Stimulated activated CD8-positive, alpha-beta memory T cell treated with anti-CD3 and anti-CD28 coated beads, Interleukin-15, amount 100 ng/mL, for 24 hours (primary cell): ENCODE data around the gene CCNL1.

Experiments used
- DNase-seq: peaks from one replicate; pipeline ENCODE4 v3.0.0-alpha.2; 2020; ENCODE audit warnings: low read depth

CCNL1 gene

DNA sequence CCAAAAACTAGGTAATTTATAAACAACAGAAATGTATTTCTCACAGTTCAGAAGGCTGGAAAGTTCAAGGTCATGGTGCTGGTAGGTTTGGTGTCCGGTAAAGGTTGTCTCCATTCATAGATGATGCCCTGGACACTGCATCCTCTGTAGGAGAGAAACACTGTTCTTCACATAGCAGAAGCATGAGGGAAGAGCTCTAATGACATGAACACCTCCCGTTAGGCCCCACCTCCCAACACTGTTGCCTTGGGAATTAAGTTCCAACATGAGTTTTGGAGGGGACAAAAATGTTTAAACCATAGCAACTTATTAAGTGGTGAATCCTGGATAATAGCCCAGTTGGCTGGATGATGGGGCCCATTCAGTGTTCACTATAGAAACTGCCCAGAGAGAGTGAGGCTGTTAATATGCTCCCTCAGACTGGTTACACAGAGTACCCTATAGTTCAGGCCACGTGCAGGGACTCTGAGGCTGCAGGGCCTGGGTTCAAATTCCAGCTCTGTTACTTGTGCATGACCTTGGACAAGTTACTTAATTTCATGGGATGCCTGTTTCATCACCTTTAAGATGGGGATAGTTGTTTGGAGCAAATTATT is 37.0 kb downstream of the CCNL1 start:
- DNase-seq, result no peak

DNA sequence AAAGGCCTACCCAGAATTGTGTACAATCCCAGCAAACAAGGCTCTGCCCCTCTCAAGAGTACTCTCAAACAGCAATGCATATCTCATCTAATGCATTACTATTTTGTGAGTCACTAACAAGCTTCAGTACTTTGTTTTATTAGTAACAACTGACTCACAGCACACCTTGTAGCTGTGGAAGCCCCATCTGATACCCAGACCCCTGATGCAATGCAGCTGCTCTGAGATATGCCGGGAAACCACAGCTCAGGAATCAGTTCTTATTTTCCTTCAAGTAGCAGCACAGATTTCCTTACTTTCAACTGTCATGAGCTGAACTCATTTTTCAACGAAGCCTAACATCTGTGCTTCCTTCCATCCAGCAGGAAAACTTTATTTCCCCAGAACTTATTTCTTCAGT is 37.8 kb downstream of the CCNL1 start:
- DNase-seq, result no peak

DNA sequence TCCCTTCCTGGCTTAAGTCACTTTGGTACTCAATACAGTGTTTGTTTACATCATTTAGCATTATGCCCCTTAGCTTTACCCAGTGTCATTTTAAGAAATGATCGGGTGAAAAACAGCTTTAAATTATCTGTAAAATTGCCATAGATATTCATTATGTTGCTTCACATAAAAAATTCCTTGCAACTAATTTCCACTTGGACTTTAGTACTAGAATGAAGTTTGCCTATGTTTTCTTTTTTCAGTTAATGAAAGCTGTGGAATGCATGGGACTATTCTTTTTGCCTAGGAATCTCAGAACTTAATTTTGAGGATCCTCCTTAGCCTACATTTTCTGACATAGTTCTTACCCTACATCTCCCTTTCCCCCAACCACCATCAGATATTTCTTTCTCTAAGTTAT is 38.4 kb downstream of the CCNL1 start:
- DNase-seq, result no peak

DNA sequence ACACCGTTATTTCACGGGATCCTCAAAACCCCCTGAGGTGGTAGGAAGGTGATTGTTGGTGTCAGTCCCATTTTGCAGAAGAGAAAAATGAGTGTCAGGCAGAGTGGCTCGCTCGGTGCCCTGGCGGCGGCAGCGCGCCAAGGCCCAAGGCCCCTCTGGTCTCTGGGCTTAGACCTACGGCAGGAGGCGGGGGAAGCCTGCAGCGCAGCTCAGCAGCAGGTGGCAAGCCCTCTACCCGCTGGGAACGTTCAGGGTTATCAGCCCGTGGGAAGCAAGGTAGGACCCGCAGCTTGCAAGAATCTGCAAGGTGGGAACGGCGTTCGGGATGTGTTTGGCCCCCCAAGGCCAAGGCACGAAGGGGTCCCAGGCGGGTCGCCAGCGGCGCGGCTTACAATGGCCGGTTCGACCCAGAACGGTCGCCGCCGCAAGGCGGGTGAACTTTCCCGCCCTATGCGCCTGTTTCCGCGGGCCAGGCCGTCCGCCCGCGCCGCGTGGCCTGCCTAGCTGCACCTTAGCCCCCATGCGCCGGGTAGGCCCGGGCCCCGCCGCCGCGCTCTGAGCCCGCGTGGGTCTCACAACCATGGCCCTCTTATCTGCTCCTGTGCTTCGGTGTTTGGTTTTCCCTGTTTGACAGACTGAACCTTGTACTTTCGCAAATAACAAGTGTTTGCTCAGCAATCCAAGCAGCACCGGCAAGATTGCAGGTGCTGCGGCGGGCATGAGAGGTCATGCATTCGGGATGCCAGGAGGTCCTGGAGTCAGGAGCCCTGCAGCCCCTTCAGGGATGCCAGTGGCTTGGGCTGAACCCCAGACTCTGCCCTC is 39.7 kb downstream of the CCNL1 start:
- no peak for DNase-seq

DNA sequence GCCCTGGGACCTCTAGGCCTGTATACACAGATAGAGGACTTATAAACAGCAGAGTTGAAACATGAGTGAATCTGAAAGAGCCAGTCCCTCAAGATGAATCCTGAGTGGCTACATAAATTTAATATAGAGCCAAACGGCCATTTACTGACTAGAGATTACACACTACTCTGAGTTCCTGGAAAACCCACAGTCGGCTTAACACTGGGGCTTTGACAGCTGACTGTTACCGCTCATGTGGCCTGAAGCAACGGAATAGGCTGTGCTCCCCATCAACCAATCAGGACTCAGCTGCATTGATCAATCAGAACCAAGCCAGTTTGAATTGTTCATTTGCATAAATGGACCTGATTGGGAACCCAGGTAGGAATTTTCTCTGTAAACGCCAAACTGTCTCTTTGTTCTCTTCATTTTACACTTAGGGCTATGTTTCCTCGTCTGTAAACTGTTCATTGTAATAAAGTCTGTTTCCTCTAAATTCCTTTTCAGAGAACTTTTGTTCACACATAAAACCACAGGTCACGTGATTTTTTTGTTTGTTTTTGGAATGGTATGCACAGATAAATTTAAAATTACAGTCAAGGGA is 40.5 kb downstream of the CCNL1 start:
- no peak for DNase-seq

DNA sequence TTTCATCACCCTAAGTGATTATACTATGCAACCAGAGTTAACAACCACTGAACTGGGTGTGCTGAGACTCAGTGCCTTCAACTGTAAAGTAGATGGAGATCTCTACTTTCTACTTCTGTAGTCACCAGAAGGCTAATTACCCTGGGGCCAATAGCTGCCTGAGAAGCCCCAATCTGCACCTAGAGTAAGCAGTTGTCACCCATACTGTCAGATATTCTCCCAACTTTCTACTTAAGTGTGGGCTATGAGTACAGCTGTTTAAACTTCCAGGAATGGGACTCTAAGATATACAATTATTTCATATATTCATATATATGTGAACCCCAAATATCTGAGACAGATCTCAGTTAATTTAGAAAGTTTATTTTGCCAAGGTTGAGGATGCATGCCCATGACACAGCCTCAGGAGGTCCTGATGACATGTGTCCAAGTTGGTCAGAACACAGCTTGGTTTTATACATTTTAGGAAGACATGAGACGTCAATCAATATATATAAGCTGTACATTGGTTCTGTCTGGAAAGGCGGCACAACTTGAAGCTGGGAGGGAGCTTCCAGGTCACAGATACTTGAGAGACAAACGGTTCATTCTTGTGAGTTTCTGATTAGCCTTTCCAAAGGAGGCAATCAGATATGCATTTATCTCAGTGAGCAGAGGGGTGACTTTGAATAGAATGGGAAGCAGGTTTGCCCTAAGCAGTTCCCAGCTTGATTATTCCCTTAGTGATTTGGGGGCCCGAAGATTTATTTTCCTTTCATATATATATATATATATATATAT is 41.9 kb downstream of the CCNL1 start:
- no peak for DNase-seq

DNA sequence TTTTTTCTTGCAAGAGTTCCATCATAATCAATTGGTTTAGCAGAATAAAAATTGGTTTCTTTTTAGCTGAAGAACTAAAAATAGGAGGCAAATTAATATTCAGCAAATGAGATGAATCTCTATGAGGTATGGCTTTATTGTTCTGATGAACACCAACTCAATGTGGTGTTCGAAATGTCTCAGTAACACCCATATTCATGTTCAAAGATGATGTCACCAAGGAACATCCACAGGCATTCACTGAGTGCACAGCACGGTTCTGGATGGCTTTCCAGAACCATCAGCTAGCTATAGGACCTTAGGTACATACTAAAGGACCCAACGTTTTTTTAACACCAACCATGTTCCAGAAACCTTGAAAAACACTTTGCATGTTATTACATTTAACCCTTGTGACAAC is 42.7 kb downstream of the CCNL1 start:
- DNase-seq, result no peak

DNA sequence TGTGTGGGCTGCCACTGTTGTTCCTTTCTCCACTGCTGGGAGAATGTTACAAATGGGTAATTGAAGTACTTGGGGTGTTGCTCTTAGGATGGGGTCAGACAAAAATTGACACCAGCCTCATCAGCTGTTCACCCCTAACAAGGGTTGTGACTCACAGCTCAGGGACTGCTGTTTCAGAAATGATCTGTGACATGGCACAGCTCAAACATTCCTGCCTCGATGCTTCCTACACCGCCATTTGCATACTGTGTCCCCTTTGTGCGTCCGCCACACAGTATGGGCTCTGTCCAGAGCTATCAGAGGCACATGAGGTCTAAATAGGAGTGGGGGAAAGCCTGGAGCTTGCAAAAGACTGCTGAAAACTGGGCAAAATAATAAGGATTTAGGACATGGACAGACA is 43.9 kb downstream of the CCNL1 start:
- no peak for DNase-seq

DNA sequence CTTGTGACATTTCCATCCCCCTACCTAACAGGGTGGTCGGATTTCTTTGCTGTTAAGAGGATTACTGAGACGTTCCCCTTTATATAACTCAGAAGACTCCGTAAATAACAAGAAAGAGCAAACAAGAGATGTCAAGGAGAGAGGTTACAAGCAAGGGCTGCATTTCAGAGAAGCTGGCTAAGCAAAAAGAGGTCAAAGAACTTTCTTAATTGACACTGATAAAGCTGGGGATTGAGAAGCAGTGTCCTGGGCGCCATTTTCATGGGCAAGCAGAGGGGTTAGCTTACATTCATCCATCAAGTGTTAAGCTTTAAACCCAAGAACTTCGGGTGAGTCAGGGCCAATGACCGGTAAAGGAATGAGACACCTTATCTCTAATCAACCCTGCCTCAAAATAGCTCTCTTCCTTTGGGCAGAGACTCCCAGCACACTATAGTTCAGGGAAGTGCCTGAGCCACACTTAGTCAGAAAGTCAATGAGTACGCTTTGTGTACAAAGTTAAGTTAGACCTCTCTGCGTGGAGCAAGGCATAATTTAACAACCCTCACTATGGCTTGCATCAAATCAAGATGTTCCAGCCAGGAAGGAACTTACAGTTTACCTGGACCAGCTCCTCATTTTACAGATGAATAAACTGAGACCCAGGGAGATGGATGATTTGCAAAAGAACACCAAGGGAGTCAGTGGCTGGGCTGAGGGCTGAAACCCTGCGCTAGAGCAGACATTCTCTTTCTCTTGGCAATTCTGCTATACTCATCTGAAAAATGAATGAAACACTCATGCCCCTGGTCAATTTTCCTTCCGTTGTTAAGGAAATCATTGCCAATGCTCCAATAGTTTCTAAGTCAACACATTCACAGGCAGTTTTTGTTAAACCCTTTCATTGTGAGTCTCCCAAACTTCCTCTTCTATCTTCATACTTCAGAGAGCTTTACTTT is 44.6 kb downstream of the CCNL1 start:
- DNase-seq, result no peak

DNA sequence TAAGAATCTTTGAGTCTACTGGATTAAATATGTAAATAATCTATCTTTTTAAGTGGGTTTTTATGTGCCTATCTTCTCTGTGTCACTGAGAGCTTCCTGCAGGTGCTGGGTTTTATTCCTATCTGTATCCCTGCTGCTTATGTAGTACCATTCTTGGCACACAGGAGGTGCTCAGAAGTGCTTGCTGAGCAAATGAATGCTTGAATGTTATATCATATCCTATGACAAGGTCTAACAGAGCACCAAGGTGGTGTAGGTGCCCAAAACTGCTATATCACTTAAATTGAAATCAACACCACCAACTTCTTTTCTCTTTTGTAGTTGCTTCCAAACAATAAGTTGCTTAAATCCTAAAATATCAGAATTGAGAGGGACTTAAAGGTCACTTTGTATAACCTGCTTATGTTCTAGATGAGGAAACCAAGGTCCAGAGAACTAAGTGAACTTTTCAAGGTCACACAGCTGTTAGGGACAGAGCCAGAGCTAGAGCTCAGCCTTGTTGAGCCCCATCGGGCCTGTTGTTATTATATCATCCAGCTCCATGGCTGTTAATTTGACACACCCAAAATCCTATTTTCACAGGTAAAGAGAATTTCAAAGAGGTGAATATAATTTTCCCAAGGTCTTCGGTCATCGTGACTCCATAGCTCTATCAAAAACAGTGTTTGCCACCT is 46.0 kb downstream of the CCNL1 start:
- DNase-seq, result no peak

DNA sequence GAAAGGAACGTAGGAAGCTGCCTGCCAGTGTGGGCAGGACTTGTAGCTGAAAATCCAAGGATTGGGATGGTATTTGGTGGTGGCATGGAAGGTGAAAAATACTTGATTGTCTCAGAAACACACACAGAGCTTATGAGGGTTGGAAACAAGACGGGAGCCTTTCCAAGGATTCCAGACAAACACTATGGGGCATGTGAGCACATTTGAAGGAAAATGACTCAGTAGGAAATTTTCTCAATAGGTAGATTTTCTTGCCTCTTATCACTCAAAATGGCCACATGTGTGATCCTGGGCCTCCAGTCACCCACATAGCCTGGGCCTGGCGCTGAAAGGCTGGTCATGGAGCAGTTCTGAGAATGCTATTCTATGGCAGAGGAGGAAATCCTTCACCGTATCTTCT is 47.4 kb downstream of the CCNL1 start:
- DNase-seq, result no peak

DNA sequence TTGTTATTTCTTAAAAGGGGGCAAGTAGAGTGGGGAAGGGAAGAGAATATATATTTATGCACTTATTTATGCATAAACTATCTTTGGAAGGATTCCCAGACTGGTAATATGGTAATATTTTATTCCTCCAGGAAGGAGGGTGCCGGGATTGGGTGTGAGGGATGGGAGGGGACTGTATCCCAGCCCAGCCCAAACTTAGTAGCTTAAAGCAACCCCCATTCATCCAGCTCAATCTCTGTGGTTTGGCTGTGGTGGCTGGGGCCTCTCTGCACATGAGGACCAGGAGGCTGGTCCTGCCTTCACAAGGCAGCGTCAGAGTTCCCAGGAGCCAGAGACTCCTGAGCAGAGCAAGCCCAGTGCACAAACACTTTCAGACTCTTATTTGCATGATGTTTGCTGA is 48.4 kb downstream of the CCNL1 start:
- DNase-seq, result no peak

DNA sequence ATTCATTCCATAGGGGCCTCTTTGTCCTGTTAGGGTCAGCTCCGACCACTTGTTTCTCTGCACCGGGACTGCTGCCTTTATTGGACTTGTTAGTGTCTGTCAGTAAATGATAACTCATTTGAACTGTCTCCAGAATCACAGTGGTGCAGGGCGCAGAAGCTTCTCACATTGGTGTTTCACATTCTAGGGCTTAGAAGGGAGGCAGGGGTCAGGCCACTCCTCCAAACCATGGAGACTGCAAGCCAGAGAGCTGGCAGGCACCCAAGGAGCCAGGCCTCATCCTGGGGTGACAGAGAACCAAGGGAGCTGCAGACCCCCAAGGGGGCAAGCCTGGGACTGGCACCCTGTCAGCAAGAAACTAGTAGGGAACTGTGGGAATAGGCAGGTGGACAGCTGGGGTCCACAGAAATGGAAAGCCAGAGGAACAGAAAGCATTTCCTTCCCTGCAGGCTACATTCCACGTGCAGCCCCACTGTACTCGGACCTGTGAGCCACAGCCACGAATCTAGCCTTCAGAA is 49.1 kb downstream of the CCNL1 start:
- no peak for DNase-seq

DNA sequence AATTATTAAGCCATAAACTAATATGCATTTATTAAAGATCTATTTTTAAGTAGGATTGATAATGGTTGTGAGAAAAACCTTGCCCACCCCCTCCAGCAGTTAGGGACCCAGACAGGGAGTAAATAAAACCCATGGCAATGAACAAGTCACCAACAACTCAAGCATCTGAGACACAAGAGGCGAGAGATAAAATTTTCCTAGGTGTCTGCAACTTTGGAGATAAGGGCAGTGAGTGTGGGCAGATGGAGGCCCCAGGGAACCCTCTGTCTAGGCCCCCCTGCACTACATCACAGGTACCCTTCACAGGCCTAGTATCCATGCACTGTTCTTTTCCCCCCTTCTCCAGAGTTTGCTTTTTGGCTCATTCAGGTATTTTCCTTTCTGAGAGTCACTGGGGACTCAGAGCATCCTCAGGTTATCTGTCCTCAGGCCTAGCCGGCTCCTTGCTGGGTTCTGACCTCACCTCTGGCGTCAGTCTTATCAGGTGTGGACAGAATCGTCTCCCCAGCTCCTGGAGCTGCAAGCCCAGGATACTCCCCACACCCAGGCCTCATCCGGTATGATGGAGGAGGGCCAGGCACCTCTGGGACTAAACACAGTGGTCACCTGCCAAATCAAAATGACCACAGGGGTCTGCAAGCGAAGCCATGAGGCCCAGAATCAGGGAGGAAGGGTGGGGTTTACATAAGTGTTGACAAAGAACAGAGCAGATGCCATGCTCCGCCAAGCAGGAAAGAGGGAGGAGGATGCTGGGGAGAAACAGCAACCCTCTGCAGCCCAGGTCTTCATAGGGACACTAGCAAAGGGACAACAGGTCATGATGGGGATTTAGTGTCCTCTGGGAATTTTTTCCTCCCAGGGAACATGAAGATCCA is 50.4 kb downstream of the CCNL1 start:
- DNase-seq, result no peak

DNA sequence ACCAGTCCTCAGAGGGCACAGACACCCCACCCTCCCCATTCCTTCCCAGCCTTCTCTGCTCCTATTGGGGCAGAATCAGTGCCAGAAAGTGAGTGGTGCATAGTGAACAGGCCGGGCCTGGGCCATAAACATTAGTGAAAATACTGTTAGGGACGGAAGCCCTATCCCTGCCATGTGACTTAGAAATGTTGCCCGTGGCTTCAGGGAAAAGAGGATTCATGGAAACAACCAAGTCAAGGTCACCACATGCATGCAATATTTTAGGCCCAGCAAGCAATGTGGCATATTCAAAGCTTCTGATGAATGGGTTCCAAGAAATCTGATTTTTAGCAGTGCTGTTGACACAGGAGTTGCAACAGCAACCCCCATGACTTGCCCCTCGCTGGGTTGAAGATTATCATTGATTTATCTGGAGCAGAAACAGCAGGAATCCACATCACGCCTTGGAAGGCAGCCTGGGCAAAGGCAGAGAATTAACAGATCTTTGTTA is 52.3 kb downstream of the CCNL1 start:
- DNase-seq, result no peak

DNA sequence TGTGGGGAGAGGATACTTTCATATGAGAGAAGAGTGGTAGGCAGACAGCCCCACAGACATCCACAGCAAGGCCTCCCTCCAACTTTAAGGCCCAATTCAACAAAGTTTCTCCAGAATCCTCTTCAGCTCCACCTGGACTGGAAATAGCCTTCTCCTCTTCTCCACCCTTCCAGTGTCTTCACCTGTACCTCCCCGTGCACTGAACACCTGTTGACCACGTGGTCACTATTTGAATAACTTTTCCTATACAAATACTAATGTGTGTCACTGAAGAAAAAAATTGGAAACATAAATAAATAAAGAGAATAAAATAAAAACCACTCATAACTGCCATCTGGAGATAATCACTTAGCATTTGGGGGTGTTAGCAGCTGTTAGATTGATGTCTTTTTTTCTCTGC is 52.9 kb downstream of the CCNL1 start:
- DNase-seq, result no peak

DNA sequence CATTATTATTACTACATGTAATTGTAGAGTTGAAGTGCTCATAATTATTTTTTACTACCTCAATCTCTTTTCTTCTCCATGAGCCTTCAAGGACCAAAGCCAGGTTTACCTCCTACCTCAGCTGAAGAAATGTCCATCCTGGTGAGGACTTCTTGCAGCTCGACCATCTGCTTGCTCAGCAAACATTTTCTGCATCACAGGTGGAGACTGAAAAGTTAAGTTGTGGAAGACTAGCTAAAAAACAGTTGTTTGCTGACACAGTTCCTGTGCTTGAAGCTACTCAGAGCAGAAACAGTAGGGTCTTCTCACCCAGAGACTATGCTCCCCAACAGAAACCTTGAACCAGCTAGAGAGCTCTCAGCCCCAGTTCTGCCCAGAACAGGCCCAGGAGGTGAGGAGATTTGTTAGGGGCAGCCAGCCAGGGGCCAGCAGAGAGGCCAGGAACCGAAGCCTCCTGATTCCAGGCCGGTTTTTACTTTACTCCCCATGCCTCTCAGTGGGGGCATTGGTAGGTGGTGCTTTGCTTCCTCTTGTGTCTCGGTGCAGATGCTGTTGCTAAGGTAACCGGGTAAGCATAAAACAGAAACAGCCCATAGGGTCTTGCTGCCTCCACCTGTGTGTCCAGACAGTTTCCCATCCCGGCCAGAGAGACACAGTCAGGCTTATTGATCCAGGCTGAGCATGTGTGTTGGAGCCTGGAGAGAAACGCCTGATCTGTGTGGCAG is 54.9 kb downstream of the CCNL1 start:
- no peak for DNase-seq

DNA sequence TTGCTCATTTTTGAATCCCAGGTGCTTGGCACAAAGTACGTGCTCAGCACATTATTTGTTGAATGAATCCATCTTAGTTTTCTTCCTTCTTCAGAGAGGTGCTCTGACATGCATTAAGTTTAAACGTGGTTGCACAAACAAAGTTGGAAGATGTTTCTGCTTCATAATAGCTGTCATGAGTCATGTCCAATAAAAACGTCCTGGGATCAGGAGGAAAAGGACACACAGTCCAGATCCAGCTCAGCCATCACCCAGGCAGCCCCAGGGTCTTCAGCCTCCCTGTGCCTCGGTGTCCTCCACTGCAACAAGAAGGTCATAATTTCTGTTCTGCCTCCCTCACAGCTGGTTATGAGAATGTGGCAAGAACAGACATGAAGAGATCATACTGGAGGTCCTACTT is 55.4 kb downstream of the CCNL1 start:
- no peak for DNase-seq

DNA sequence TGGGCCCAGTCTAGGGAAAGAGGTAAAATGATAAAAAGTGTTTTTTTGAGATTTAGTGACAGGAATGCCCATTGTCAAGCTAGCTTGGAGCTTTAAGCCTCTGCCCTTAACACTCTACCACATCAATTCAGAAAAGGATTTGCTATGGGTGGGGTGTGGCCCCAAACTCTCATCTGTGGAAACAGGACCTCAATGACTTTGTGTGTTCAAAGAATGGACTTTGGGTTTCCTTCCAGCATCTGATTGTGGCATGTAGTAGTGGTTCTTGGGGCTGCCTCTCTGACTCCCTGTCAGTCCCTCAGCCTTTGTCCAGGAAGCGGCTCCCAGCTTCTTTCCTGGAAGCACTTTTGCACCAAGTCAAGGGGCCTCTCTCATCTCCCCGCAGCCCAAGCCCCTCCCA is 56.1 kb downstream of the CCNL1 start:
- DNase-seq, result no peak
